T-helper 1 cell treated with Interleukin-12 subunit alpha and Interleukin-12 subunit beta and Interleukin-4 antibody, amounts not matched to agents 30 μg/mL and 1 μg/mL, for 36 hours (primary cell): Measurements from ENCODE around the gene ZNF699.
A peak's percentile ranks its signal among the peaks of the same experiment; 100 is the strongest.
"Not testable (repeated sequence)": the region's sequence is repeated elsewhere in the genome, so short reads cannot be mapped to it uniquely, and the experiment has no call there.

Source experiments
- H3K27ac Mint-ChIP-seq: one replicate; pipeline ENCODE4 v1.8.0; 2021; ENCODE audit warnings: mild to moderate bottlenecking, mixed read lengths
- H3K27me3 Mint-ChIP-seq: one replicate; pipeline ENCODE4 v1.8.0; 2021; ENCODE audit warnings: low read depth, mixed read lengths
- H3K36me3 Mint-ChIP-seq: one replicate; pipeline ENCODE4 v1.8.0; 2021; ENCODE audit warnings: low read depth, mixed read lengths
- H3K4me1 Mint-ChIP-seq: one replicate; pipeline ENCODE4 v1.8.0; 2021; ENCODE audit warnings: low read depth, mixed read lengths
- H3K4me3 Mint-ChIP-seq: one replicate; pipeline ENCODE4 v1.8.0; 2021; ENCODE audit warnings: mild to moderate bottlenecking, moderate library complexity, mixed read lengths
- H3K9me3 Mint-ChIP-seq: one replicate; pipeline ENCODE4 v1.8.0; 2021; ENCODE audit warnings: mixed read lengths

The ZNF699 gene

DNA sequence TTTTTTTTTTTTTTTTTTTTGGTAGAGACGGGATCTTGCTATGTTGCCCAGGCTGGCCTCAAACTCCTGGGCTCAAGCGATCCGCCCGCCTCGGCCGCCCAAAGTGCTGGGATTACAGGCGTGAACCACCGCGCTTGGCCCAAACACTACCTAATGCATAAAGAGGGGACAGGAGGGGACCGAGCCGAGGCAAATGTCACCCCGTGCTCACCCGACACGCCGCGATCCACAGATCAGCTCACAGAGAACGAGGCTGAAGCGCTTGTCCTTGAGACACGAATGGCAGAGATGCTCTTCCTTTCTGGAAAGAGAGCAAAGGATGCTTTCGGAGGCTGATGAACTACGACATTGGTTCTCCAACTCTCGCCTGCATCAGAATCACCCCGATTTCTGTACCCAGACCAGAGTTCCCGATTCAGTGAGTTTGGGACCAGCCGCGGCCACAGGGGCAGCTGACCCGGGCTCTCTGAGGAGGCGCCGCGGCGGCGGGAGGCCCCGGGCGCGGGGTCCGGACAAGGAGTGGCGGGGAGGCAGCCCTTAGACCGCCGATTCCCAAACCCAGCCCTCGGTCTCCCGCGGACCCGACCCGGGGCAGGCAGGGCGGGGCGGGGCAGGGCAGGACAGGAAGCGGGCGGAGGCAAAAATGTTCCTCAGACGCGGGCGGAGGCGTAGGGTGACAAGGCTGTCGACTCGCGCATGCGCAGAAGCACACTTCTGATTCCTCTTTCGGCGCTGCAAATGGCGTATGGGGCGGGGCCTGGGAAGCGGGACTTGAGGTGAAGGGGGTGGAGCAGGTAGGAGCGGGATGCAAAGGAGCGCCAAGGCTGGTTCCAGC, at the start of gene ZNF699:
Gene ZNF699 (minus strand): TSS at position 700 of the 835 bp plus-strand sequence. CDS start 4,719 bp downstream, outside the sequence.
- Mint-ChIP-seq H3K27me3 (no peaks in the 10 kb centered on the region), H3K4me3 (peak within 1 kb of the TSS; percentile 92), H3K9me3 (peaks cover 32% of the 10 kb centered on the region), H3K36me3 (peaks cover 13% of the 10 kb centered on the region), H3K4me1 (peaks cover 19% of the 10 kb centered on the region), H3K27ac (peak within 1 kb of the TSS; percentile 95)

- Mint-ChIP-seq H3K27ac (no peak overlapping the region), H3K36me3 (peaks cover 6% of the 10 kb centered on the region), H3K9me3 (peaks cover 57% of the 10 kb centered on the region), H3K4me3 (no peak overlapping the region), H3K27me3 (no peaks in the 10 kb centered on the region), H3K4me1 (no peaks in the 10 kb centered on the region)
Measured at GRCh38 chr19:9354651-9355050, 45.0 kb upstream of the ZNF699 start.

GRCh38 chr19:9353011-9353410, 43.4 kb upstream of the ZNF699 start:
- Mint-ChIP-seq H3K4me3 (no peak overlapping the region), H3K27me3 (no peaks in the 10 kb centered on the region), H3K9me3 (peaks cover 62% of the 10 kb centered on the region), H3K27ac (no peak overlapping the region), H3K4me1 (no peaks in the 10 kb centered on the region), H3K36me3 (peaks cover 9% of the 10 kb centered on the region)

DNA sequence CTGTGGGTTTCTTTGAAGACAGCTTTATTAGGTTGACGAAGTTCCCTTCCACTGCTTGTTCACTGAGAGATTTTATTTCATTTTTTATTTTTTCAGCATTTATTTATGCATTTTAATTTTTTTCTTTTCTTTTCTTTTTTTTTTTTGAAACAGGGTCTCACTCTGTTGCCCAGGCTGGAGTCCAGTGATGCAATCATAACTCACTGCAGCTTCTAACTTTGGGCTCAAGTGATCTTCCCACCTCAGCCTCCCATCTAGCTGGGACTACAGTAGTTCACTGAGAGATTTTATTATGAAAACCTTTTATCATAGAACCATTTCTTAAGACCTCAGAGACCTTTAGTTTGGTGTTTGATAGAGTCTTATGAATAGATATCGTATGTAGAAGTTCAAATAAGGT, 42.9 kb upstream of the ZNF699 start:
- Mint-ChIP-seq H3K27ac (no peak overlapping the region), H3K9me3 (peaks cover 61% of the 10 kb centered on the region), H3K27me3 (no peaks in the 10 kb centered on the region), H3K4me3 (no peak overlapping the region), H3K36me3 (peaks cover 7% of the 10 kb centered on the region), H3K4me1 (no peaks in the 10 kb centered on the region)

DNA sequence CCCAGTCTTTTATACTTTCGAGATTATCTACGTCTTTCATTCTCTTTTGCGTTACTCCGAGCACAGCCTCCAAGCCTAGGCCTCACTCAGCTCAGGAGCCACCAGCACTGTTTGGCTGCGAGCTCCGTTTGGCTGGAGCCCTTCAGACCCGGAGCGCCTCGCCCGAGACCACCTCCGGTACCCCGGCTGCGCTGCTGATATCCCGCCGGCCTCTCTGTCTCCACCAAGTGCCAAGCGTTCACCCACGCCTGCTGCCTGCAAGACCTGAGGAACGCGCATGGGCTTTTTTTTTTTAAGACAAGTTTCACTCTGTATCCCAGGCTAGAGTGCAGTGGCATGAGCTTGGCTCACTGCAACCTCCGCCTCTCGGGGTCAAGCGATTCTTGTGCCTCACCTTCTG, 39.0 kb upstream of the ZNF699 start:
- no peaks in the 10 kb centered on the region for H3K4me1 Mint-ChIP-seq
- no peak overlapping the region for H3K27ac Mint-ChIP-seq
- H3K4me3 Mint-ChIP-seq: no peak overlapping the region
- H3K36me3 Mint-ChIP-seq: peaks cover 8% of the 10 kb centered on the region
- H3K9me3 Mint-ChIP-seq: peaks cover 66% of the 10 kb centered on the region
- no peaks in the 10 kb centered on the region for H3K27me3 Mint-ChIP-seq

DNA sequence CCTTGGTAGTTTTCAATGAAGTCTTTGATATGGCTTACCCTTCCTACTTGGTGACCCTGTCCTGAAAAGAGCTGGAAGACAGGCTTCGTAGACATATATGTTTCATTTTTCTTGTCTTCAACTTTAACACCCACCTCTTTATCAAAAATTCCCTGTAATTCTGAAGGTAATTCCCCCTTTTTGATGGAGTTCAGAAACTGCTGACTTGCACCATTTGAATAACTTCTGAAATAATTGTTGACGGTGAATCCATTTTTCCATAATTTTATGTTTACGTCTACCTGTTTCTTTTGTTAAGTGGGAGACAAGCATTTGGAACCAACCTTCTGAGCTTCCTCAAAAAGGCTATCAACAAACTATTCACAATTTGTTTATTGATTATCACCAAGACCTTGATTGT, 38.6 kb upstream of the ZNF699 start:
- Mint-ChIP-seq H3K4me1 (no peaks in the 10 kb centered on the region), H3K27me3 (no peaks in the 10 kb centered on the region), H3K27ac (no peak overlapping the region), H3K9me3 (peaks cover 70% of the 10 kb centered on the region), H3K4me3 (no peak overlapping the region), H3K36me3 (peaks cover 11% of the 10 kb centered on the region)

- H3K4me3 Mint-ChIP-seq: no peak overlapping the region
- H3K9me3 Mint-ChIP-seq: peaks cover 76% of the 10 kb centered on the region
- H3K27ac Mint-ChIP-seq: no peak overlapping the region
- no peaks in the 10 kb centered on the region for H3K27me3 Mint-ChIP-seq
- H3K4me1 Mint-ChIP-seq: no peaks in the 10 kb centered on the region
- H3K36me3 Mint-ChIP-seq: peaks cover 31% of the 10 kb centered on the region
Measured at GRCh38 chr19:9345005-9345404, 35.4 kb upstream of the ZNF699 start.

GRCh38 chr19:9342610-9343304, 33.1 kb upstream of the ZNF699 start:
- peaks cover 36% of the 10 kb centered on the region for H3K36me3 Mint-ChIP-seq
- no peak overlapping the region for H3K27ac Mint-ChIP-seq
- H3K27me3 Mint-ChIP-seq: no peaks in the 10 kb centered on the region
- H3K4me3 Mint-ChIP-seq: no peak overlapping the region
- no peaks in the 10 kb centered on the region for H3K4me1 Mint-ChIP-seq
- H3K9me3 Mint-ChIP-seq: peaks cover 74% of the 10 kb centered on the region

GRCh38 chr19:9329999-9330398, 20.4 kb upstream of the ZNF699 start:
- no peak overlapping the region for H3K27ac Mint-ChIP-seq
- no peak overlapping the region for H3K4me3 Mint-ChIP-seq
- H3K27me3 Mint-ChIP-seq: no peaks in the 10 kb centered on the region
- H3K9me3 Mint-ChIP-seq: peaks cover 67% of the 10 kb centered on the region
- H3K36me3 Mint-ChIP-seq: peaks cover 37% of the 10 kb centered on the region
- H3K4me1 Mint-ChIP-seq: no peaks in the 10 kb centered on the region

- Mint-ChIP-seq H3K27ac (peak overlapping the region; percentile 92), H3K27me3 (no peaks in the 10 kb centered on the region), H3K9me3 (peaks cover 59% of the 10 kb centered on the region), H3K4me1 (peaks cover 9% of the 10 kb centered on the region), H3K4me3 (peak overlapping the region; percentile 89), H3K36me3 (peaks cover 21% of the 10 kb centered on the region)
Measured at GRCh38 chr19:9324584-9324962, 14.9 kb upstream of the ZNF699 start.

DNA sequence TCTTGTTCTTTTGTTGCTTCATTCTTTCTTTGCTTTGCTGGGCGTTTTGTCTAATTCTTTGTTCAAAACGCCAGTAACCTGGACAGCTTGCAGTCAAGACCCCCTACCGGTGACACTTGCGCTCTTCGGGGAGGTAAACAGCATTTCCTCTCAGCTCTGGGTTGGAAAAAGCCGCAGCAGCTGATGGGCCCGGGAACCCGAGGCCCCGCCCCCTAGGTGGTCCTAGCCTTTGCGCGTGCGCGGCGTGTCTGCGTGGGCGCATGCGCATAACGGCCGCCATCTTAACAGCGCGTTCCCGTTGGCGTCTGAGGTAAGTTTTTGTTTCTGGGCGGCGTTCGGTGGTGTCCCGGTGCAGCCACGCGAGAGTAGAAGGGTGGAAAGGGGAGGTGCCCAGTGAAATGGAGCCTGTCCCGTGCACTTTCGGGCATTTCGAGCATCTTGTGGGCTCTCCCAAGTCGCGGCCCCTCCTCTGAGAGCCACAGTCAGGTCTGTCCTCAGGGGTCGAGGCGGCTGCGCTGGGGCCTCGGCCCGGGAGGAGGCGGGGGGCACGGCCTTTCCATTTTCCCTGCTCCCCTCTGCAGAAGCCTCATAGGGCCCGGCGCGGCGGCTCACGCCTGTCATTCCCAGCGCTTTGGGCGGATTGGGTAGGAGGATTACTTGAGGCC, 14.4 kb upstream of the ZNF699 start, which contains the start of gene ZNF559:
Gene ZNF559 (plus strand): TSS at position 261 of the 665 bp plus-strand sequence. CDS start 14,371 bp downstream, outside the sequence.
- H3K9me3 Mint-ChIP-seq: peaks cover 55% of the 10 kb centered on the region
- H3K36me3 Mint-ChIP-seq: peaks cover 21% of the 10 kb centered on the region
- peaks cover 9% of the 10 kb centered on the region for H3K4me1 Mint-ChIP-seq
- H3K27me3 Mint-ChIP-seq: no peaks in the 10 kb centered on the region
- peak within 1 kb of the TSS; percentile 92 for H3K27ac Mint-ChIP-seq
- peak within 1 kb of the TSS; percentile 89 for H3K4me3 Mint-ChIP-seq

DNA sequence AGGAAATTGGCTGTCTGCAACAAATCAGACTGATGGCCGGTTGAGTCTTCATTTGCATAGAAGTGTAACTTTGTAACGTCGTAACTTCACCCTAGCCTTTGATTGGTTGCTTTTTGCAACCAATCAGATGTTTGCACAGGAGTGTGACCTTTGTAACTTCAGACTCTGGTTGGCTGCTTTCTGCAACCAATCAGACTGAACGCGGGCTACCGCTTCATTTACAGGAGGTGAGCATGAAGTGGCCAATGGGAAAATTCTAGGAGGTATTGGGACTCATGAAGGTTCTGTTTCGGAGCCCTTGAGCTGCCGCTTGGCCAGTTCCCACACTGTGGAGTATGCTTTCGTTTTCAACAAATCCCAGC, 13.9 kb upstream of the ZNF699 start:
- Mint-ChIP-seq H3K27ac (peak overlapping the region; percentile 92), H3K9me3 (peaks cover 52% of the 10 kb centered on the region), H3K4me1 (peaks cover 9% of the 10 kb centered on the region), H3K4me3 (peak overlapping the region; percentile 89), H3K27me3 (no peaks in the 10 kb centered on the region), H3K36me3 (peaks cover 21% of the 10 kb centered on the region)

GRCh38 chr19:9322201-9322600, 12.6 kb upstream of the ZNF699 start:
- not testable (repeated sequence) for H3K4me3 Mint-ChIP-seq, H3K4me1 Mint-ChIP-seq, H3K27me3 Mint-ChIP-seq
- Mint-ChIP-seq H3K27ac (peak overlapping the region; percentile 34), H3K36me3 (peaks cover 17% of the 10 kb centered on the region), H3K9me3 (peaks cover 50% of the 10 kb centered on the region)

GRCh38 chr19:9321756-9322155, 12.1 kb upstream of the ZNF699 start:
- peaks cover 52% of the 10 kb centered on the region for H3K9me3 Mint-ChIP-seq
- H3K27ac Mint-ChIP-seq, H3K27me3 Mint-ChIP-seq, H3K4me3 Mint-ChIP-seq, H3K4me1 Mint-ChIP-seq: not testable (repeated sequence)
- H3K36me3 Mint-ChIP-seq: peaks cover 17% of the 10 kb centered on the region
